Keratinocyte (primary cell): ENCODE measurements around the gene GYG1.

Experiments used
- CTCF ChIP-seq, 3 experiments: IDR thresholded peaks in 1 of 3; conservative IDR thresholded peaks in 1 of 3; optimal IDR thresholded peaks in 1 of 3; 2 replicates in 2 of 3; 3 replicates in 1 of 3; pipeline versions ENCODE3 to v1.5.1; 2011; ENCODE audit warnings: low read length in 3 of 3, mild to moderate bottlenecking in 3 of 3, moderate library complexity in 2 of 3, control low read depth in 1 of 3, inconsistent platforms in 1 of 3; ENCODE audit not compliant: insufficient read depth in 2 of 3; ENCODE audit errors: extremely low read depth in 1 of 3
- EZH2 ChIP-seq: IDR thresholded peaks from one replicate; pipeline ENCODE4 v1.6.1; 2012; ENCODE audit warnings: inconsistent platforms, mild to moderate bottlenecking, low read length, moderate library complexity

- TF ChIP-seq EZH2 (no peak), CTCF (optimal IDR thresholded peaks at IDR 0.05 in 1 of 3, IDR thresholded peaks at IDR 0.05 in 1 of 3, conservative IDR thresholded peaks at IDR 0.05 in 1 of 3; ENCODE audit: extremely low read depth in 1 of 3, insufficient read depth in 2 of 3, low read length in 3 of 3) (peak; percentile 52 to 72 (median 58))
Observed at GRCh38 chr3:148943506-148944205, 47.7 kb upstream of the GYG1 start.
